AG10803 (cell line): ENCODE results near the gene FUS.
"Not testable (repeated sequence)": the region's sequence is repeated elsewhere in the genome, so short reads cannot be mapped to it uniquely, and the experiment has no call there.

Experiments used
- DNase-seq: peaks from one replicate; pipeline ENCODE4 v3.0.0; 2010; ENCODE audit warnings: low read depth
- H3K4me3 ChIP-seq: 2 replicates; pipeline ENCODE4 v1.5.1; 2011; ENCODE audit warnings: mild to moderate bottlenecking, low read length, control low read depth
- CTCF ChIP-seq: conservative IDR thresholded peaks from 2 replicates; pipeline ENCODE4 v1.5.1; 2011; ENCODE audit warnings: mild to moderate bottlenecking, low read length, control low read depth, inconsistent platforms

Gene FUS

DNA sequence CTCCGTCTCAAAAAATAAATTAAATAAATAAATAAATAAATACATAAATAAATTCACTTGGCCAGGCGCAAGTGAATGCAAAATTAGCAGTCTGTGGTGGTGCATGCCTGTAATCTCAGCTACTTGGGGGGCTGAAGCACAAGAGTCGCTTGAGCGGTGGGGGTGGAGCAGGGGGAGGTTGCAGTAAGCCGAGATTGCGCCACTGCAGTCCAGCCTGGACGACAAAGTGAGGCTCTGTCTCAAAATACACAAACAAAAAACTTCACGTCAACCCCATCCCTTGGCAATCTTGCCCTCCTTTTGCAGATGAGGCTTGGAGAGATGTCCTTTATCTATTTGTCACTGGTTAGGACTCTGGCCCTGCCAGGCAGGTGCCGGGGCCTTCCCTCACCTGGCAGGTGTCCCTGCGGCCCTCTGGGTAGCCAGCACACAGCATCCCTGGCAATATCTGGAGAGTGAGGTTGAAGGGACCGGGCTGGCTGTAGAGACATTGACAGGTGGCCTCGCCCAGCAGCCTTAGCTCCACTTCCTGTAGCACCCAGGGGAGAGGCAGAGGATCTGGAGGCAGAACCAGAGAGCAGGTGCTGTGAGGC, 34.4 kb upstream of the FUS start:
- no peak overlapping the region for H3K4me3 ChIP-seq
- no peak for TF ChIP-seq CTCF
- DNase-seq, result no peak

- DNase-seq, result no peak
- H3K4me3 ChIP-seq, result no peak overlapping the region
- no peak for TF ChIP-seq CTCF
These were observed 32.4 kb upstream of the FUS start for GRCh38 chr16:31147574-31147973.

DNA sequence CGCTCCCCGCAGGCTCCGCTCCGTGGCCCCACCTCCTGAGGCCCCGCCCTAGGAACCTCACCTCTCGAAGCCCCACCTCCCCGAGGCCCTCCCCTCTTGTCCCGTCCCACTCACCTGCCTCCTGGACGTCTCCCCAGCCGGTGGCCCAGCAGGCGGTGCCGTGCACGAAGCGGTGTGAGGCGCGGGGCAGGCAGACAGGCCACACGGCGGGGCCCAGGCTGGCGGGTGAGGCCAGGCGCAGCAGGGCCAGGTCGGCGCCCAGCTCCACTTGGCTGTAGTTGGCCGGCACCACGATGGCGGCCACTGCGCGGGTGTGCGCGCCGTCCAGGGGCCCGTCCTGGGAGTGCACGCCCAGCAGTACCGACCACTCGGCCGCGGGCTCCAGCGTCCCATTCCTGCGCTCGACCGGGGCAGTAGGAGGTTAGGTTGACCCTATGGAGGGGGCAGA, 31.6 kb upstream of the FUS start:
- no peak for TF ChIP-seq CTCF
- H3K4me3 ChIP-seq, result no peak overlapping the region
- DNase-seq, result no peak

DNA sequence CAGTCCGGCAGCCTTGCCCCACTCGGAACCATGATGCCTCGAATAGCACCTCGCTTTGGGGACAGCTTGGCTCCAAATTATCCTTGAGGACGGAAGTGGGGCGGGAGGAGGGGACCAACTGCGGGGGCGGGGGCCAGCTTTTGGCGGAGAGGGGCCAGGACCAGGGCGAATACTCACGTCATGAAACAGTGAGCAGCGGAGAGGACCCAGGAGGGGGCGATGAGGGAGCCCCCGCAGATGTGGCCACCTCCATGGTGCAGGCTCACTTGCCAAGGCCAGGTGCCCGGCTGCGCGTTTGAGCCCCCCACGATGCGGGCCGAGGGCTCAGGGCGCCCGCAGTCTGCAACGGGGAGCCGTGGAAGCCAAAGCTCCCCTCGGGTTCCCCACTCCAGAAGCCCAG, 31.0 kb upstream of the FUS start:
- DNase-seq, result no peak
- H3K4me3 ChIP-seq, result no peak overlapping the region
- TF ChIP-seq CTCF, result no peak

GRCh38 chr16:31149332-31149731, 30.6 kb upstream of the FUS start:
- H3K4me3 ChIP-seq, result no peak overlapping the region
- TF ChIP-seq CTCF, result no peak
- no peak for DNase-seq

- no peak for DNase-seq
- TF ChIP-seq CTCF, result no peak
- H3K4me3 ChIP-seq, result no peak within 1 kb of the TSS
These were observed 29.7 kb upstream of the FUS start, which contains the start of gene PRSS36 for GRCh38 chr16:31149894-31150890. TSS of gene PRSS36 (minus strand) at chr16:31150066. CDS start at chr16:31150035, 31 bp downstream.

GRCh38 chr16:31150976-31151375, 29.0 kb upstream of the FUS start:
- not testable (repeated sequence) for DNase-seq, H3K4me3 ChIP-seq
